Fibroblast of skin of left quadriceps (primary cell): Measurements from ENCODE around the gene FLVCR1.

Experiments used
- DNase-seq, 2 experiments: peaks; one replicate each; pipeline ENCODE4 v3.0.0-alpha.2; 2013; ENCODE audit warnings: low read depth in 2 of 2

The FLVCR1 gene

DNA sequence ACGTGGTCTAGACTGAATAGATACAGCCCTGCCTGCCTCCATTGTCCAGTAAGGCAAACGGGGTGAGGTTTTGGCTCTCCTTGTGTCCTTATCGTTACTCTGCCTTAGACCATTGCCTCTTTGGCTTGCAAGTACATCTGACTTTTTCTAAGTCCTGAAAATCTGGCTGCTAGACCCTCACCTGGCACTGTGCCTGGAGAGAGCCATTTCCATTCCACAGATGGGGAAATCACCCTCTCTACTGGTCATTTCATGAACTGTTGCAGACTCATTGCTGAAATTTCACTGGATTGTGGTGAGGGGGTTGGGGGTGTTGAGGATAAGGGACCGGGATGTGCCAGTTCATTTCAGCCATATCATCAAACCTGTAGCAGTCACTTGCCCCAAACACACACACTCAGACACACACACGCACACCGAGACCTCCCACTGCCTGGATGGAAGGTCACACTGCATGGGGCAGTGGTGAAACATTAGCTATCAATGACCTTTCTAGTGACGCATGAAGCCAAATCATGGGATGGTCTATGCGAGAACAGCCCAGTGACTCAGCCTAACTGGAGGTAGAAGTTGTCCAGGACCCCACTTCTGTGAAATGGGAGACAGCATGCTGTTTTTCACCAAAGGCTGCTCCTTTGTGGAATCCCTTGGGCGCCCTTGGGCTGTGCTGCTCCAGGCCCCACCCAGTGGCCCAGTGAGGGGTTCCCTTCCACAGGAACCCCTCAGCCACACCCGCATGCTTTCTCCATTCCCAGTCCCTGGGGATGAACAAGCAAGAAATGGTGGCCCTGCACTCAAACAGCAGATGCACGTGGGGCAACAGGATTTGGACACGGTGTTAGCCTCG lies 57.4 kb downstream of the FLVCR1 start:
- DNase-seq: peak; percentile 6 to 12

DNA sequence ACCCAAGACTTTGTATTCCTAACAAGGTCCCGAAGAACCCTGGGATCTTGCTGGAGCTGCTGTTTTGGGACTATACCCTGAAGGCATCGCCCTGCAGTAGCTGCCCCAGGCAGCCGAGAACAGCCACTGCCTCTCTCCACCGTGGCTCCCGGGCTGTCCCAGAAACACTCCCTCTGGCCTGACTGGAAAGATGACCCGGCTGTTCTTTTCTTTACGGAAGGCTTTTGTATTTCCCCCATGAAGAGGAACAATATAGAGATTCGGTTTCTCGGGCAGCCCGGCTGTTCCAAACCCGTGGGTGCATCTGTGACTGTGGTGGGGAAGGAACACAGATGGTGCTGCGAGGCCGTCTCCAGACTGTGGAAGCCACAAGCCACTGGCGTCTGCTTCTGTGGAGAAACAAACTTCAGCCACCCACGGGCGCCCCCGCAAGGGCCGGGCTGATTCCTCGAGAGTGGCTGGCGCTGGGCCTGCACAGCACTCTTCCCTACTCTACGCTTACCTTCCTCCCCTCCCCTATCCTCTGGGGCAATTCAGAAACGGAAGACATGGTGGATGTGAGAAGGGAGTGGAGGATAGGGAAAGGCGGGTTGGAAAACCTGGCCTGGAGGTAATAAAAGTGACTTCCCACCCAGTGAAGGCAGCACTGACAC lies 58.5 kb downstream of the FLVCR1 start:
- peak; percentile 6 for DNase-seq

DNA sequence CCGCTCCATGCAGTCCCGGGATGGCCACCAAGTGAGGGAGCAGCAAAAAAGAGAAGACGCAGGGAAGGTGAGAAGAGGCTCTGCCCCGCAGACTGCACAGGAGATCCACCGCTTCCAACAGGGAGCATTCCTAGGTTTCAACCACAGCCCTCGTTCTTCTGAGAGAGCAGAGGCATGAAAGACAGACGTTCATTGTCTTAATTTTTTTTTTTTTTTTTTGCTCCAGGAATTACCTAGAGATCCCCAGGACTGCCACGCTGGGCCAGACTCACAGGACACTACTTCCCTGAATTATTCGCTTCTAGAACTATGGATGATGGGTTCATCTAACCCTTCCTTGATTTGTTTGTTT lies 59.0 kb downstream of the FLVCR1 start:
- DNase-seq: no peak

DNA sequence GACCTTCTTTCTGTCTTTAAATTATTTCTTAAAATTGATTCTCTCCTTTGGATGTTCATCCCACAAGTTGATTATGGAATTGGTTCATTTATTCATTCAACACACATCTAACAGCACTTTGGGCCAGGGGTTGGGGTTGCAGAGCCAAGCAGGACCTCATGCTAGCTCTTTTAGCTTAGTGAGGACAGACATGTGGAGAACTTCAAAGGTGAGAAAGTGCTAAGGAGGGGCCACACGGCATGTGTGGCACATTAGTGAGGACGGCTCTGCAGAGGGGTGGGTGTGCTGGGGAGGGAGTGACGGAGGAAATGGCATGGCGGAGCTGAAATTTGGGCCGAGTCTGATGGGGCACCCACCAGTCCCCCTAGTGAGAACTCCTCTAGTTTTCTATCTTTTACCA lies 59.8 kb downstream of the FLVCR1 start:
- no peak for DNase-seq

DNA sequence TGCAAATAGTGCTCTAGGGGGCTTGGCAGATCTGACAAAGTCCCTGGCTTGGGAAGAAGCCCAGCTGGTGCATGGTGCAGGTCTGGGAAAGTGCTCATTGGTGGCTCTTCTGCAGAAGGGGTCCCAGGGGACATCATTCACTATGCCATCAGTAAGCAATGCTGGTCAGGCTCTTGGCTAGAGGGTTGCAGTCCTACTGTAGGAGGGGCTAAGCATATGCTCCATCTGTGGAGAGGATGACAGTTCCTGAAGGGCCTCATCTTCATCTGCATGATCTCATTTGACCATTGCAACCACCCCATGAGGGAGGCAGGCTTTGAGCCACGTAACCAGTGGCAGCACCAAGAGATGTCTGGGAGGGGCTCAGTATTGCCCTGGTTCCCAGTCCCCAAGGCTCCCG lies 60.7 kb downstream of the FLVCR1 start:
- DNase-seq: no peak

DNA sequence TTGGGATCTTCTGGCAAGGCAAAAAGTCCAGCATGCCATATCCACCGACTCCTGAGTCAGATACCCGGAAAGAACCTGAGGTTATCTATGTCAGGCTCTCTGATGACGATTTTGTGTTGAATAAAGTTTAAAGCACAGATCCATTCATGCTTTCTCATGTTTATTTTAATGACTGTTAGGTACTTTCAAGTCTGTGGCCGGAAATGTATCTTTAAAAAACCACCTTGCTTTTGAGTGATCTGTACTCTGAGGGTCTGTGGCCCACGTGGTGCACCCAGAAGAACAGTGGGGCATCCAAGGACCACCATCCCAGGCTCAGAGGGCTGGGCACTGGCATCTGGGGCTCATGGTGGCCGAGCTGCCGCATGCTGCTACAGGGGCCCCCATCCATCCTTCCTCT lies 62.2 kb downstream of the FLVCR1 start:
- DNase-seq: no peak

DNA sequence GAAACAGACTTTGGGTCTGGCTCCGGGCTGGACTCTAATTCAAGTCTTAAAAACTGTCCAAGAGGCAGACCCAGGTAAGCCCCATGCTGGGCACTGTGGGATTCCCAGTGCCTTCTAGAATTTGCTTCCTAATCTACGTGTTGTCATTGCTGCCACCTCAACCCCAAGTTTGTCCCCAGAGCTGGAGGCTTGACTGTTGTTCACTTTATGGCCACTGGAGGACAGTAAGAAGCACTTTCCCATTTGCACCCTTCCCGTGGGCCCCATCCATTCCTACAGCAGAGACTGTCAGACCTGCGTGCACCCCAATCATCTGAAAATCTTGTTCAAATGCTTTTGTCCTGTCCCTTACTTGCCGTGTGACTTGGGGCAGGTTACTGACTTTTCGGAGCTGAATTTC lies 62.8 kb downstream of the FLVCR1 start:
- no peak for DNase-seq

DNA sequence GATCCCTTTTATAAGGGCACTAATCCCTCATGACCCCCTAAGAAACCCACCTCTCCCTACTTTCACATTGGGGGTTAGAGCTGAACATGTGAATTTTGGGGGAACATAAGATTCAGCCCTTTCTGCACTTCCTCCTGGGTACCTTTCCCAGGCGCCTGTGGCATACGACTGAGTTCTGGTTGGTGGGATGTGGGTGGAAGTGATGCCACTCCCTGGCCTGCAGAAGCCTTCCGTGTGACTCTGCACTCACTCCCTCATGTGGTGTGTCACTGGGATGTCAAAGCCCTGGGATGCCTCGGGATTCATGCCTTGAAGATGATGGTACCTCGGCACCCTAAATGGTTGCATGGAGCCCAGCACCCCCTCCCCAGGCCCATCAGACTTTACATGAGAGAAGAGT lies 63.9 kb downstream of the FLVCR1 start:
- no peak for DNase-seq

DNA sequence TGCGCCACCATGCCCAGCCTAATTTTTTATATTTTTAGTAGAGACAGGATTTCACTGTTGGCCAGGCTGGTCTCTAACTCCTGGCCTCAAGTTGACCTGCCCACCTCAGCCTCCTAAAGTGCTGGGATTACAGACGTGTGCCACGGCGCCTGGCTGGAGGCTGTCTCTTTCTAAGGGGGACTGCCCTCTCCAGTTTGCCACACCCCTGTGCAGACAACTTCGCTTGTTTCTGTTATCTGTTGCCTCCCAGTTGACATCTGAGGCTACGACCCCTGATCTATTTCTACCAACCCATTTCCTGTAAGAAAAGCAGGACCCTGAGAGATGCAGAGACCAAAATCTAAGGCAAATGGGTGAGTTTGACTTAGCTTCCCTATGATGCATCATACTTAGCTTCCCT lies 68.3 kb downstream of the FLVCR1 start:
- no peak for DNase-seq

DNA sequence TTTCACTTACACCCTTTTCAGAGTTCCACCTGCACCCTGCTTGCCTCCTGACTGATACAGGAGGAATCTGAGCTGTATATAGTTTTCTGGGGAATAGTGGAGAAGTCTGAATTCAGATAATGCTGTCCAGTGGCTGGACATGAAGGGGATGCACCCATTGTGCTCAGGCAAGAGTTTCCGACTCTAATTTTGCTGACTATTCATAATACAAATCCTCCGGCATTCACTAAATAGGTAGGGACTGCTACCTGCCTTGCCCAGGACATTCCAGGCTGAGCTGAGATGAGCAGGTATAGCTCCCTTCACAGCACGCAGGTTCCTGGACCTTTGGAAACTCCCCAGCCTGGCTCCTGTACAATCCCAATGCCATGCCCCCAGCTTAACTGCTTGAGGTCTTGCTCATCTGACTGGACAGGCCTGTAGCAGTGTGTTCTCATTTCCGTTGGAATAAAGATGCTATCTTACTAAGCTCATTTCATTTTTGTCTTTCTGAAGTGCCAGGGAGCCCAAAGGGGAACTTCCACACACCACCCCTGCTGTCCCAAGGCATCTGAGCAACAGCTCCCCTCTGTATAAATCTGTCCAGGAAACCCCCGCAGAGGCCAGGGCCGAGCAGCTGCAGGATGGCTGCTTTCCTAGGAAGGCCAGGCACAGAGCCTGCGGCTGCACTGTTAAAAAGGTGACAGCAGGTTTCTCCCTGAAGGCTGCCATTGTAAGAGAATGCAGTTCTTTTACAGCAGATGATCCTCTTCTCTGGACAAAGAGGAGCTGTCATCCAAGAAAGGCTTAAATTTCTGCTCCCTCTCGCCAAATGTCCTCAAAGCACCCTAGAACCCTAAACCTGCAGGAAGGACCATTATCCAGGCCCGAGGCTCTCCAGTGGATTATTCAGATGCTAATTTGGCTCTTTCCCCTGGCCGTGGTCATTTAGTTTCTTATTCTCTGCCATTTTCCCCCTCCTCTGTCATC lies 70.5 kb downstream of the FLVCR1 start:
- no peak for DNase-seq

DNA sequence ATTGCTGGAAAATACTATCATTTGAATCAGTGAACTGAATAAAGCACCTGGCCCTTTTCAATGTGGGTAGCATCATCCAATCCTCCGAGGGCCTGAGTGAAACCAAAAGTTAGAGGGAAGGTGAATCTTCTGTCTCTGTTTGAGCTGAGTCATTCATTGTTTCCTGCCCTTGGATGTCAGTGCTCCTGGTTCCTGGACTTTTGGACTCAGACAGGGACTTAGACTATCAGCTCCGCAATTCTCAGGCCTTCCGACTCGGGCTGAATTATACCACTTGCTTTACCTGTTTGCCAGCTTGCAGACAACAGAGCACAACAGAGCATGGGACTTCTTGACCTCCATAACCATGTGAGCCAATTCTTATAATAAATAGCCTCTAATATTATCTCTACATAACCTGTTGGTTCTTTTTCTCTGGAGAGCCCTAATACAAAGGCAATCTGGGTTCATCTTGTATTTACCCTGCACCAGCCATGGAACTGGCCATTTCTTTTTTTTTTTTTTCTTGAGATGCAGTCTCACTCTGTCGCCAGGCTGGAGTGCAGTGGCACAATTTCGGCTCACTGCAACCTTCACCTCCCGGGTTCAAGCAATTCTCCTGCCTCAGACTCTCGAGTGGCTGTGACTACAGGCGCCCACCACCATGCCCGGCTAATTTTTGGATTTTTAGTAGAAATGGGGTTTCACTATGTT lies 73.1 kb downstream of the FLVCR1 start:
- DNase-seq: no peak

DNA sequence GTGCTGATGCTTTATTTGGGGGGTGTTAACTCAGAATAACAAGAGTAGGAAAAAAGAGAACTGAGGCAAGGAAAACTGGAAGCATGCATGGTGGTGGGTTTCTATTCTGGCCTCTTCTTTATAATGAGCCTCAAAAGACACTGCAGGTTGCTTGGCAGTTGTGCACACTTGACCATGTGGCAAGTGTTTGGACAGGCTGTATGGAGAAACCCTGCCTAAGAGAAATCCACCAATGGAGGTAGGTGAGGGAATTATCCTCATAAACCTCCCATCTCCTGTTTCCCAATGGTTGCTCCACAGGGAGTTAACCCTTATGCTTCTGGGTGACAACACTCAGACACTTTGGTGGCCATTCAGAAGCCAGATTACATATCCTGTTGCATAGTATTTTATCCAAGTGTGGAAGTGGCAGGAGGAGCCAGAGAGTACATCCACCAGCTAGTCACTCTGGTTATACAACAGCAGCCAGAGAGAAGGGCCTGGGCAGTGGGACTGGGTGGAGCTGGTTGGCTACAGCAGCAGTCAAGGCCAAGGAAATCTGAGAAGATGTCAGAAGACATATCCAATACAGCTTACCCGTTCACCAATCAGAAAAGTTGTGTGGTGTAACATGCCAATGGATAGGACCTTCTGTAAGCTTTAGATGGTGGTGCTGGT lies 75.9 kb downstream of the FLVCR1 start:
- no peak for DNase-seq

DNA sequence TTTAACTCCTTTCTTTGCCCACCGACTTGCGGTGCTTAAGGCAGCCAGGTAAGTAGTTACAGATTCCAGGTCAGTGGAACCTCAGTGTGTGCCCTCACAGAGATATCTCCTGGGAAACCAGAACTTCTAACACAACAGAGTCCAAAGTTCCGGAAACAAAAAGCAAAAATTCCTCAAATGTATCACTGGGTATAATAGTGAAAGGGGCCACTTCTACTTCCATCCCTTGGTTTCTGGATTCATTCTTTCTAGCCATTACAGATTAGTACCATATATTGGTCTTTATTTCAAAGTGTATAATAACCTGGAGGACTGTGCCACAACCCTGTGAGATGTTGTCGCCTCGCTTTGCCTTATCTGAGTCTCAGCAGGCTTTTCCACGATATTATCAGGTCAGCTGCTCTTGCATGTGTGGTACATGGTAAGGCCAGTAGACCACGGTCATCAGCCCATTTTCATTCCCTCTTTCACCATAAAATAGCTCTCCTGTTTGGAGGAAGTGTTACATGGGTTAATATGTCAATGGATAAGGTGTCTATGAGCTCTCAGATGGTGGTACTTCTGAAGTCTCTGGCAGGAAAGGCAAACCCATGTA lies 77.4 kb downstream of the FLVCR1 start:
- no peak for DNase-seq

DNA sequence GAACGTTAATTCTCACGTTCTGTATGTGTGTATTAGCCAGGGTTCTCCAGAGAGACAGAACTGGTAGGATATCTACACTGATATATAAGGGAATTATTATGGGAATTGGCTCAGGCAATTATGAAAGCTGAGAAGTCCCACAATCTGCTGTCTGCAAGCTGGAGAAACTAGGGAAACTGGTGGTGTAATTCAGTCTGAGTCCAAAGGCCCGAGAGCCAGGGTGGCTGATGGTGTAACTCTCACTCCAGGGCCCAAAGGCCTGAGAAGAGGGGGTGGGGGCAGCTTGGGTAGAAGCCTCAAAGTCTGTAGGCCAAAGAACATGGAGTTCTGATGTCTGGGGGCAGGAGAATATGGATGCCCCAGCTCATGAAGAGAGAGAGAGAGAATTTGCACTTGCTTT lies 79.0 kb downstream of the FLVCR1 start:
- no peak for DNase-seq

DNA sequence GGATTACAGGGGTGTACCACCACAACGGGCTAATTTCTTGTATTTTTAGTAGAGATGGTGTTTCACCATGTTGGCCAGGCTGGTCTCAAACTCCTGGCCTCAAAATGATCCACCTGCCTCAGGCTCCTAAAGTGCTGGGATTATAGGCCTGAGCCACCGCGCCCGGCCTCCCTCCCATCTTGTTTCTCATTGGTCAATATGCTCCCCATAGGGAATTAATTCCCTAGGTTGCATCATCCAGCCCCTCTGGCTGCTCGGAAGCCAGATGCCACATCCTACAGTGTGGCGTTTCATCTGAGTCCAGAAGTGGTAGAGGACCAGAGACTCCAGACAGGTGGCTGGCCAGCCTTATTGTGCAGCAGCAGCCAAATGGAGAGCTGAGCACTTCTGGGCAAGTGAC lies 80.8 kb downstream of the FLVCR1 start:
- DNase-seq: no peak

DNA sequence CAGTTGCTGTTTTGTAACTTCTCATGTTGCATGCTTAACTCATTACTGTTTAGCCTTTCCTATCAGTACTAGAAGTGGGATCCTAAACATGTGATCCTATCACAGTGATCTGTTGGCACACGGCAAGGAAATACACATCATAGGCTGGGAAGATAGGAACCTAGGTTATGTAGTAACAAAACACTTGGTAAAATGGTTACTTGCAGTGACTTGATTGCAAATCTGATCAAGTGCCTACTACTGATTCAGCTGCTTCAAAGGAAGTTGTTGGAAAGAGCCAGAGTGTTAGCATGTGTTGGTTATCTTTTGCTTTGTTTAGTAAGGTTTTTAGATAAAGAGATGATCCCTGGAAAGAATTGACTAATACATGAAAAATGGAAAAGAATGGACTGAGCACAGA lies 83.4 kb downstream of the FLVCR1 start:
- DNase-seq: no peak

DNA sequence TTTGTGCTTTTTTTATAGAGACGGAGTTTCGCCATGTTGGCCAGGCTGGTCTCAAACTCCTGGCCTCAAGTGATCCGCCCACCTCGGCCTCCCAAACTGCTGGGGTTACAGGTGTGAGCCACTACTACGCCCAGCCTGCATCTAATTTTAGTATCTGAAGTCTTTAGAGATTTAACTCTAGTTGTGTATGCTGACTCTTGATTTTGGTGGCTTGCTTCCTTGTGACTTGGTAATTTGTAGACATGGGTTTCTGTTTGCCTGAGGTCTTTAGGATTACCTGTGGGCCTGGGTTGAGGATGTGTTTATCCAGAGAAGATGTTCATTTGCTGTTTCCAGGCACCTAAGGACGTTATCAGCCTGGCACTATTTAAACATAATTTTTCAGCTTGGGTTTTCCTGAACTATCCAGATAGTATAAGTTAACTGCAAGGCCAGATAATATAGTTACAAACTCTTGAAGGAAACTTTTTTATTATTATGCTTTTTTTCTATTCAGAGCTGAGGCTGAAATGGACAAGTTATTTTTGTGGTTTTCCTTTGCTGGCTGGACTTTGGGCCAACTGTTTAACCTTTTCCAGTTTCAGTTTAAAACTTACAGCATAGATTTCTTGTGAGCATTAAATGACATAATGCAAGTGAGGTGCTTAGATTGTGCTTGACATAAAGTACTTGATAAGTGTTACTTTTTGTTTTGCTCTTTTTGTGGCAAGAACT lies 84.8 kb downstream of the FLVCR1 start:
- no peak for DNase-seq

DNA sequence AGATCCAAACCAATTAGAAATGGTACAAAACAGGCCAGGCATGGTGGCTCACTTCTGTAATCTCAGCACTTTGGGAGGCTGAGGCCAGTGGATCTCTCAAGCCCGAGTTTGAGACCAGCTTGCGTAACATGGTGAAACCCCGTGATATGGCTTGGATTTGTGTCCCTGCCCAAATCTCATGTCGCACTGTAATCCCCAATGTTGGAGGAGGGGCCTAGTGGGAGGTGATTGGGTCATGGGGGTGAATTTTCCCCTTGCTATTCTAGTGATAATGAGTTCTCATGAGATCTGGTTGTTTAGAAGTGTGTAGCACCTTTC lies 85.3 kb downstream of the FLVCR1 start:
- DNase-seq: no peak

DNA sequence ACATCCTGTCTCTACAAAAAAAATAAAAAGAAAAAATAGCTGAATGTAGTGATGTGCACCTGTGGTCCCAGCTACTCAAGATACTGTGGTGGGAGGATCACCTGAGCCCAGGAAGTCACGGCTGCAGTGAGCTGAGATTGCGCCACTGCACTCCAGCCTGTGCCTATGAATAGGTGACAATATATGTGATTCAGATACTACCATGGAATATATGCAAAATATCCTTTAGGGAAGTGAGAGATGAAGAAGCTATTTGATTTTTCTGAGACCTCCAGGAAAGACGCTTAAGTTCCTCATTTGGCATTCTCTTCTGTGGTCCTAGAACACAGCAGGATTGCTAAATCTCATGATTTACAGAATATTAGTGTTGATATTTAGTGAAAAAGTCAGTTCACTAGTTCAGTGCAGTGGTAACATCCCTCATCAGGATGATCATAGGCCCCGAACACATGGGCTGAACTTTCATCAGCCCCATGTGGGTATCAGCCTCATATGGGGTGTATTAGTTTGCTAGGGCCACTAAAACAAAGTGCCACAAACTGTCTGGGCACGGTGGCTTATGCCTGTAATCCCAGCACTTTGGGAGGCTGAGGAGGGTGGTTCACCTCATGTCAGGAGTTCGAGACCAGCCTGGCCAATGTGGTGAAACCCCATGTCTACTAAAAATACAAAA lies 86.3 kb downstream of the FLVCR1 start:
- DNase-seq: no peak

DNA sequence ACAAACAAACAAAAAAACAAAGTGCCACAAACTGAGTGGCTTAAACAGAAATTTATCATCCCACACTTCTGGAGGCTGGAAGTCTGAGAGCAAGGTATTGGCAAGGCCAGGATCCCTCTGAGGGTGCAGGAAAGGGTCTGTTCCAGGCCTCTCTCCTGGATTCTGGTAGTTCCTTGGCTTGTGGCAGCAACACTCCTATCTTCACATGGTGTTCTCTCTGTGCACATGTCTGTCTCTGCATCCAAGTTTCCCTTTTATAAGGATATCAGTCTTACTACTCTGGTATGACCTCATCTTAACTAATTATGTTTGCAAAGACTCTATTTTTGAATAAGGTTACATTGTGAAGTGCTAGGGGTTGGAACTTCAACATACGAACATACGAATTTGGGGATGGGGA lies 87.0 kb downstream of the FLVCR1 start:
- DNase-seq: no peak
